Activated CD8-positive, alpha-beta memory T cell treated with anti-CD3 and anti-CD28 coated beads for 24 hours (primary cell): Measurements from ENCODE around the gene PGBD5.
A peak's percentile ranks its signal among the peaks of the same experiment; 100 is the strongest.
"Not testable (repeated sequence)": the region's sequence is repeated elsewhere in the genome, so short reads cannot be mapped to it uniquely, and the experiment has no call there.

Experiments
- DNase-seq: peaks from one replicate; pipeline ENCODE4 v3.0.0-alpha.2; 2020

The PGBD5 gene, protein sequence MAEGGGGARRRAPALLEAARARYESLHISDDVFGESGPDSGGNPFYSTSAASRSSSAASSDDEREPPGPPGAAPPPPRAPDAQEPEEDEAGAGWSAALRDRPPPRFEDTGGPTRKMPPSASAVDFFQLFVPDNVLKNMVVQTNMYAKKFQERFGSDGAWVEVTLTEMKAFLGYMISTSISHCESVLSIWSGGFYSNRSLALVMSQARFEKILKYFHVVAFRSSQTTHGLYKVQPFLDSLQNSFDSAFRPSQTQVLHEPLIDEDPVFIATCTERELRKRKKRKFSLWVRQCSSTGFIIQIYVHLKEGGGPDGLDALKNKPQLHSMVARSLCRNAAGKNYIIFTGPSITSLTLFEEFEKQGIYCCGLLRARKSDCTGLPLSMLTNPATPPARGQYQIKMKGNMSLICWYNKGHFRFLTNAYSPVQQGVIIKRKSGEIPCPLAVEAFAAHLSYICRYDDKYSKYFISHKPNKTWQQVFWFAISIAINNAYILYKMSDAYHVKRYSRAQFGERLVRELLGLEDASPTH

DNA sequence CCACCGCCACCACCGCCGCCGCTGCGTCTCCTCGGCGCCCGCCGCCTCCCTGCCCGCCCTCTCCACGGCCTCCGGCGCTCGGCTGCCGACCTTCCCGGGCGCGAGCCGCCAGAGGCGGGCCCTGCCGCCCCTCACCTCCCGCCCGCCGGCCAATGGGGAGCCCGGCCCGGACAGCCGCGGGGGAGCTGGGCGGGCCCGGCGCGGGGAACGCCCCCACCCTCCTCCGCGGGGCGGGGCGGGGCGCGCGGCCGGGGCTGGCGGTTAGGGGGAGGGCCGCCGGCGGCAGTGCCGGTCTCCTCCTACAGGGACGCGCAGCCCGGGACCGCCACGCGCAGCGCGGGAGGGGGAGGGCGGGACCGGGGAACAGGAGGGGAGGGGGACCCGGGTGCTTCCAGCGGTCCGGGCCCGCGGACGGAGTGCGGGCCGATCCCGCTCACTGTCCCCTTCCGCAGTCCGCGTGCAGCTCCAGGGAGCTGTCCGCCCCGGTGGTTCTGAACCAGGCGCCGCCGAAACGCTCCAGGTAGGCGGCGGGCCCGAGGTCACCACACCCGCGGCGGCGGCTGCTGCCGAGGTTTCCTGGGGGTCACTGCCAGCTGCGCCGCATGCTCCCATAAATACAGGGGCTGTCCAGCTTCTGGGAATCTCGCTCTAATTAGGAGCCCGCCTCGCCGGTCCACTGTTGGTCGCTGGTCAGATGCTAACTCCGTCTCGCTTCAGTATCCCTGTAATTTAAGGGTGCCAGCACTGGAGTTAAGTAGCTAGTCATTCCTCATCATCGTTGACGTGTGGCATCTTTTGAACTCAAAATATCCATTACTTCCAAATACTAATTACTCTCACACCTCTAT is at the start of gene PGBD5:
TSS of gene PGBD5 (minus strand) at position 87 of the 848 bp plus-strand sequence. CDS start 404 bp downstream, outside the sequence.
- DNase-seq = peak; percentile 83

DNA sequence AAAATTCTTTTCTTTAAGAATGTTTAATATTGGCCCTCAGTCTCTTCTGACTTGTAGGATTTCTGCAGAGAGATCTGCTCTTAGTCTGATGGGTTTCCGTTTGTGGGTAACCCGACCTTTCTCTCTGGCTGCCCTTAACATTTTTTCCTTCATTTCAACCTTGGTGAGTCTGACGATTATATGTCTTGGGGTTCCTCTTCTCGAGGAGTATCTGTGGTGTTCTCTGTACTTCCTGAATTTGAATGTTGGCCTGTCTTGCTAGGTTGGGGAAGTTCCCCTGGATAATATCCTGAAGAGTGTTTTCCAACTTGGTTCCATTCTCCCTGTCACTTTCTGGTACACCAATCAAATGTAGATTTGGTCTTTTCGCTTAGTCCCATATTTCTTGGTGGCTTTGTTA is 48.8 kb upstream of the PGBD5 start:
- not testable (repeated sequence) for DNase-seq

DNA sequence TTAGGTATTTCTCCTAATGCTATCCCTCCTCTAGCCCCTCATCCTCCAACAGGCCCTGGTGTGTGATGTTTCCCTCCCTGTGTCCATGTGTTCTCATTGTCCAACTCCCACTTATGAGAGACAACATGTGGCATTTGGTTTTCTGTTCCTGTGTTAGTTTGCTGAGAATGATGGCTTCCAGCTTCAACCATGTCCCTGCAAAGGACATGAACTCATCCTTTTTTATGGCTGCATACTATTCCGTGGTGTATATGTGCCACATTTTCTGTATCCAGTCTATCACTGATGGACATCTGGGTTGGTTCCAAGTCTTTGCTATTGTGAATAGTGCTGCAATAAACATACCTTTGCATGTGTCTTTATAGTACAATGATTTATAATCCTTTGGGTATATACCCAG is 44.6 kb upstream of the PGBD5 start:
- DNase-seq = not testable (repeated sequence)

DNA sequence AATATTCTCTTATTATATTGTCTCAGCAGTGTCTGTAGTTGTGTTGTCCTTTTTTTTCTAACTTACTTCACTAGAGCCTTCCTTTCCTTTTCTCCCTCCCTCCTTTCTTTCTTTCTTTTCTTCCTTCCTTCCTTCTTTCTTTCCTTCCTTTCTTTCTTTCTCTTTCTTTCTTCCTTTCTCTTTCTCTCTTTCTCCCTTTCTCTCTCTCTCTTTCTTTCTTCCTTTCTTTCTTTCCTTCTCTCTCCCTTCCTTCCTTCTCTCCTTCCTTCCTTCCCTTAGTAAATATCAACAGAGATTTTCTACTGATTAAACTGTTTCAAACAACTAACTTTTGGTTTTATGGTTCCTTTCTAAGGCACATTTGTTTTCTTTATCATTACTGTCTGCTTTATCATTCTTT is 43.1 kb upstream of the PGBD5 start:
- DNase-seq = no peak

DNA sequence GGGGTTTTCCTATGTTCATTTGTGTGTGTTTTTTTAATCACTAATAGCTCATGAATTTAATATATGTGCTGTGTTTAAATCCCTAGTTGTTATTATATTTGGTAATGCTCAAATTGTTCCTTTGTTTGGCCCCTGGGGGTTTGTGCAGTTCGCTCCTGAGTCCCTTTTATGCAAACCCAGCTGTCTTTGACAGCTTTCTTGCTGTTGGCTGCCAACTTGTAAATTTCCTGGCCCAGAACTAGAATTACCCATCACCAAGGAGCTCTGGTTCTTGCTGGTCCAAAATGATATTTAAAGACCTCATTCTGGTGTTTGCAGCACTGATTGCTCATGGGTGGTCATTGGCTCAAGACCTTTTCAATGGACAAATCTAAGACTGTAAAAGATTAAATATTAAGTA is 39.6 kb upstream of the PGBD5 start:
- no peak for DNase-seq

DNA sequence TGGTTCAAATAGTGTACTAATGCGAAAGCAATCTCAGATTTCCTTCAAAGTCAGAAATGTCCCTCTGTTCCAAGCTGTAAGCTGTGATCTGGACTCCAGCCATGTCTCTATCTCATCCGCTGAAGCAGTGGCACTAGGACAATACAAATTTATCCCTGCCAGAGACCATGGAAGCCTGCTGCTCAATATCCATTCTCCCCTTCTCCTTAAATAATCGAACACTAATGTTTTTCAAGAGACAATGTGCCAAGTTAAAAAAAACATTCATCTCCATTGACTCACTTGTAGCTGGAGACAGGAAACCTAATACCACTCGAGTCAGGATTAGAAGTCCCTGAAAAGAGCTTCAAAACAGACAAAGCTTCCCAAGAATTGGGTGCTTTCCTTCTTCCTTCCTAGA is 38.5 kb upstream of the PGBD5 start:
- no peak for DNase-seq

DNA sequence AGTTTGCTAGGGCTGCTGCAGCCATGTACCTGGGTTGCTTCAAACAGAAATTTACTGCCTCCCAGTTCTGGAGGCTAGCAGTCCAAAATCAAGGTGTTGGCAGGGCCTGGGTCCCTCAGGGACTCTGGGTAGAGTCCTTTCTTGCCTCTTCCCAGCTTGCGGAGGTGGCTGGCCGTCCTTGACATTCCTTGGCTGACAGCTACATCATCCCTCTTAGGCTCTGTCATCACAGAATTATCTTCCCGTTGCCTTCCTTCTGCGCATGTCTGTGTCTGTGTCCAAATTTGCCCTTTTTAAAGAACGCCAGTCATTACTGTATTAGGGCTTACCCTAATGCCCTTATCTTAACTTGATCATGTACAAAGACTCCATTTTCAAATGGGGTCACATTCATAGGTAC is 37.6 kb upstream of the PGBD5 start:
- DNase-seq = no peak

DNA sequence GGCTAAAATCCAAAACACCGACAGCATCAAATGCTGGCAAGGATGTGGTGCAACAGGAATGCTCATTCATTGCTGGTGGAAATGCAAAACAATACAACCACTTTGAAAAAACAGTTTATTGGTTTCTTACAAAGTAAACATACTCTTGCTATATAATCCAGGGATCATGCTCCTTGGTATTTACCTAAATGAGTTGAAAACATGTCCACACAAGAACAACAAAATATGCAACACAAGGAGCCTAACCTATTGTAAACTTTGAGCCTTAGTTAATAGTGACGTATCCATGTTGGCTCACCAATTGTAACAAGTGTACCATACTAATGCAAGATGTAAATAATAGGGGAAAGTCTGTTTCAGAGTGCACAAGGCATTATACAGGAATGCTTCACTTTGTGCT is 37.2 kb upstream of the PGBD5 start:
- DNase-seq = no peak

DNA sequence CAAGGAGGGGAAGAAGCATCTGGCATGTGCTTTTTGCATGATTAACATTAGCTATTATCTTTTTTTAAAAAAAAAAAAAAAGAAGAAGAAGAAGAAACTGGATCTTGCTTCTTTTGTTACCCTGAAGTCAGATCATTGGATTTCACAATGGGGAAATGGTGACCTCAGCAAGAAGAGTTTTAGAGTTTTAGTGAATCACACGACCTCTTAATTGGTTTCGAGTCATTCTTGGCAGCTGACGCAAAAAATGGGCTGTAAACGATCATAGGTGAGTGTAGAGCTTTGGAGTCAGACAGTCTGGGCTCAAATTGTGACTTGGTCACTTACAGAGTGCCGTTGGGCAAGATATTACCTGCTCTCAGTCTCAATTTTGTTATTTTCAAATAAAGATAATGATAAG is 33.3 kb upstream of the PGBD5 start:
- no peak for DNase-seq

DNA sequence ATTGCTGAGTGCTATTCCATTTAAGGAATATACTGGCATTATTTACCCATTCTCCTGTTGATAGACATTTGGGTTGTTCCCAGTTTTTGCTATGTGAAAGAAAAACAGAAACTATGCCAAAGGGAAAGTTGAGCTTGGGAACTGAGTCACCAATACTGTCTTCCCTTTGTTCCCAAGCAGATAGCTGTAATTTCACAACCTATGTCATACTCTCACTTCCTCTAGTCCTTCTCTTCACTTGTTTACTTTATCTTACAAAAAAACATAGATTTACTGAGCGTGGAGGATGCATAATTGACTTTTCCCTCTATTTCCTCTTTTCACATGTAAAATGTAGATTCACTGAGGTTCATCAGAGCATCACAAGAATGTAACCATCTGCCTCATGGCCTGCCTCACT is 32.4 kb upstream of the PGBD5 start:
- DNase-seq = no peak

DNA sequence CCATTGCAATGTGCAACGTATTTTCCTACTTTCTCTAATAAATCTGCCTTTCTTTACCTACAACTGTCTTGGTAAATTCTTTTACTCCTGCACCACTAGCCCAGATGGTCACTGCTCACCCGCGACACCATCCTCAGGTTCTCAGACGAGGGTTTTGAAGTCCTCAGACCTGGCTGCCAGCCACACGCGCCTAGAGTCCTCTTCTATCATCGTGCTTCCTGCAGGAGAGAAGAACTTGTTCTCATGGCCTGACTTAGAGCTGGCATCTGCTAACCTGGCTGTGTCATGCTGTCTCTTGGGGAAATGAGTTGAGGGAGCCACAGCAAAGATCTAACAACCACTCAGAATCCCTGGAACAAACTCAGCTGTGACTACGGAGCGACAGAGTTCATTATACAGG is 30.3 kb upstream of the PGBD5 start:
- no peak for DNase-seq

DNA sequence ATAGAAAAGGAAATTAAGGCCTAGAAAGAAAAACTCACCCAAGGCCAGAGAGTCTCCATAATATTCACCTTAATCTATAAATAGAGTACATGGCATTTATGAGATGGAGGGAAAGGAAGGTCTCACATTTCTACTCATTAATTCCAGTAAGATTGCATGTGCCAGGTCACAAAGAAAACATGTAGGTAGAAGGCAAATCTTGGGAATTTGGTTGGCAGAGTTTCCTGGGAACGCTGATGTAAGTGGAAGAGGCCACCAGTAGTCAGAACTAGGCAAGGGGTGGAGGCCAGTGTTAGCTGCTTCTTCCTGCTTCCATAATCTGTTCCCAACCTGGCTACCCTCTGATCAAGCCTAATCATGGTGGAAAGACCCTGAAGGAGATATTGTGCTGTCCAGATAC is 29.2 kb upstream of the PGBD5 start:
- no peak for DNase-seq

DNA sequence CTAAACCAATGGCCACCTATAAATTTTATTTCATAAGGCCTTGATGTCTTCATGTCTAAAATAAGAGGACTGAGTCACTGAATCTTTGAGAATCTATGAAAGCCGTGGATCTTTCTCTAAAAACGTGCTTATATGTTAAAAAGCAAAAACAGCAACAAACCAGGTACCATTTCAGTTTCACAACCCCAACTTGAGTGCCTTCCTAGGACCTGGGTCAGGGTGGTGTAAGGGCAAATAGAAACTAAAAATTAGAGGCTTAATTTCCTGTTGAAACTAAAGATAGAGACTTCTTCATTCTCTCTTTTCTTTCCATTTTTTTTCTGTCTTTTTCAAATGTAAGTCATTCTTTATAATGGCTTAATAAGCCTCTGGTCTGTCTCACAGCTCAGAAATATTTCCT is 27.2 kb upstream of the PGBD5 start:
- DNase-seq = no peak

DNA sequence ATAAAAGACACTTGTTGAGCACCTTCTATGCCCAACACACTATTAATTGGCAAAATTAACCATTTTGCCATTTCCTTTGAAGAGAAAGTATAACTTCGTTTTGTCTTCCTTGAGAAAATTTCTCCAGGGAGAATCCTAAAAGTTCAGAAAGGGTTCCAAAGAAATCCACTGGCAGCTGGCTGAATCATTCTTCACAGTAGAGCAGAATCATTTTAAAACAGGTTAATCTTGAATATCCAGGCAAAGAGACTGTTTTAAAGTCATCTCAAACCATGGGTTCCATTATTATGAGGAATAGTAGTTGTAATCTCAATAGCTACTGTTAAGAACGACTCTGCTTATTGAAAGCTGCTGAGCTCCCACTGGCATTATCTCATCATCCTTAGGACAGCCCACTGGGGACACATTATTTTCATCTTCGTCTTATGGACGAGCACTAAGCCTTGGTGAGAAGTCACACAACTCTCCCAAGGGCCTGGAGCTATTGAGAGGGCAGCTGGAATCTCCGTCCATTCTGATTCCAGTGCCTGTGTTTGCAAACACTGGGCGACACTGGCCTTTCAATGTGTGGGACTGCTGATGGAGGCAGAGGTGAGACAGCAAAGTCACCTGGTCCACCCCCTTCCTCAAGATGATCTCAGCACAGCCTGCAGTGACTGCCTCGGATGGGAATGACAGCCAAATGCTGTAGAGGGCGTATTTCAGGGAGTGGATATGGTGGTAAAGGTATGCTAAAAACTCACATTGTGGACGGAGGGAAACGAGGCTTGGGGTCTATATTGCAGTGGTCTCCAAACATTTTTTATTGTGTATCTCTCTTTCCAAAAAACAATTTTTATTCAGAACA is 15.3 kb upstream of the PGBD5 start:
- DNase-seq = no peak

DNA sequence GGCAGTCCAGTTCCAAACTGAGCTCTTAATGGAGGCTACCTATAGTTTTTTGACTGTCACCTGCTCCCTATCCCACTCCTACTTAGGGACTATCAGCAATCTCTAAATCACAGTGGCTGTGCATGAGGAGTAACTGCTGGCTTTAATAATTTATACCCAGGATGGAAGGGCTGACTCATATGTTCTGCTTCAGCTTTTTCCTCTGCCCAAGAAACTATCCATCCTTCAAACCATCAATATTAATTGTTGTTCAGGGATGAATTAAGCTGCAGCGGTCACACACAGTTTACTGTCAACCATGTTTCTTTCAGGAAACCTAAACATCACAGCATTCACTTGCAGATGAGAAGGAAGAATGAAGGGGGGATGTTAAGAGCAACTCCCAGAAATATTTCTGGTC is 9.0 kb upstream of the PGBD5 start:
- DNase-seq = no peak

DNA sequence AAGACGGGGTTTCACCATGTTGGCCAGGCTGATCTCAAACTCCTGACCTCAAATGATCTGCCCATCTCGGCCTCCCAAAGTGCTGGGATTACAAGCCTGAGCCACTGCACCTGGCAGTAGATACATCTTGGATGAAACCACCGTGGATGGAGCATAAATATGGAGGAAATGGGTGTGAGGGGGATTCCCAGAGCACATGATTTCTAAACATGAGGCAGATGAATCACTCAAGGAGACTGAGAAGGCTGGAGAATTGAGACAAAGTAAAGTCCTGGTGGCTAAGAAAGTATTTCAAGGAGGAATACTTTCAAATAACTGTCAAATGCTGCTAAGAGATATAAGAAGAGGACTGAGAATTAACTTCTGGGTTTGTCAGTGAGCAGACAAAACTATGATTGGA is 5.4 kb upstream of the PGBD5 start:
- DNase-seq = no peak

DNA sequence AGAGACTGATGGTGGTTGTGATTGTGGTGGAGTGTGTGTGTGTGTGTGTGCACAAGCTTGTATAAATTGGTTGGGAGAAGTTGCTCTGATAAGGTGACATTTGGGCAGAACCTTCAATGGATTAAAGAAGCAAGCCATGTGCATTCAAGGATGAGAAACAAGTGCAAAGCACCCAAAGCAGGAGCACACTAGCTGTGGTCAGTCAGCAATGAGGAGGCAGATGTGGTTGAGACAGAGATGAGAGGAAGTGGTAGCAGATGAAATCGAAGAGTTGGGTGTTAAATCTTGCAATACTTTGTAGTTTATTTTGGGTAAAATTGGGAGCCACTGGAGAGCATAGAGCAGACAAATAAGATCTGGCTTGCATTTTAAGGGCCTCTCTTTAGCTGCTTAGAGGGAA is 4.4 kb upstream of the PGBD5 start:
- DNase-seq = no peak

DNA sequence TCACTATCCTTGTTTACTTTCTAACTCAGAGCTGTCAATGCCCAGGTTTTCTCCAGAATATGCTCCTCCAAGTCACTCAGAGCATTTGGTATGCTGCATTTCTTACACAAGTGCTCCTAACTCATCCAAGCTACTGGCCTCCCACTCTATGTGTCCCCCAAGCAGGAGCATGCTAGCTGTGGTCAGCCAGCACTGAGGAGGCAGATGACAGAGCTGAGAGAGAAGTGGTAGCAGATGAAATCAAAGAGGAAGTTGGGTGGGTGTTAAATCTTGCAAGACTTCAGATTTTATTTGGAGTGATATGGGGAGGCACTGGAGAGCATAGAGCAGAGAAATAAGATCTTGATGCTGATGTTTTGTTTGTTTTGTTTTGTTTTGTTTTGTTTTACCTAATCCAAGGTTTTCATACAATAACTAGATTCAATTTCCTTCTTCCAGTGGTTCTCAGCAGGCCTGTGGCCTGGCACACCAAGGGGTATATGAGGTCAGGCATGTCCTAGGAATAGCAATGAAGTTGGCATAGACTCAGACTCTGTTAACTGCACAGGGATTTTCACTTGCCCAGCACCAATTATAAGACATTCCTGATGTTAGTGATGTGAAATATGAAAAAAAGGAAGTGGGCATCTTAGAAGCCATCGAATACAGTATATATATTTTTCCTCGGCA is 3.1 kb upstream of the PGBD5 start:
- DNase-seq = no peak

DNA sequence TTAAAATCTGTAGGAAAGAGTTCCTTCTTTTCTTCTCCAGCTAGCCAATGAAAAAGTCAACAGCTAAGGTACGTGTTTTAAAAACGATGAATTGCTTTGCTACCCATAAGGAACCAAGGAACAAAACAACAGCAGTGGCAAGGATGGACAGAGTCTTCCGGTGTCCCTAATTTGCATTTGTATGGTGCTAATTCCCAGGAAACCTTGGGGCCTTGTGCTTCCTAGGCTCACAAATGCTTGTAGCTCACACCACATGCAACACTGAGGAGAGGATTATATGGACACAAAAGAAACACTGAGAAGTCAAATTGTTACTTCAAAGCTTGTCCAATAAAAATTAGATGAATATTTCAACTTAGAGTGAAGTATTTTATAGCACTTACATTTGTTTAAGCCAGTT is 1.8 kb upstream of the PGBD5 start:
- DNase-seq = no peak

DNA sequence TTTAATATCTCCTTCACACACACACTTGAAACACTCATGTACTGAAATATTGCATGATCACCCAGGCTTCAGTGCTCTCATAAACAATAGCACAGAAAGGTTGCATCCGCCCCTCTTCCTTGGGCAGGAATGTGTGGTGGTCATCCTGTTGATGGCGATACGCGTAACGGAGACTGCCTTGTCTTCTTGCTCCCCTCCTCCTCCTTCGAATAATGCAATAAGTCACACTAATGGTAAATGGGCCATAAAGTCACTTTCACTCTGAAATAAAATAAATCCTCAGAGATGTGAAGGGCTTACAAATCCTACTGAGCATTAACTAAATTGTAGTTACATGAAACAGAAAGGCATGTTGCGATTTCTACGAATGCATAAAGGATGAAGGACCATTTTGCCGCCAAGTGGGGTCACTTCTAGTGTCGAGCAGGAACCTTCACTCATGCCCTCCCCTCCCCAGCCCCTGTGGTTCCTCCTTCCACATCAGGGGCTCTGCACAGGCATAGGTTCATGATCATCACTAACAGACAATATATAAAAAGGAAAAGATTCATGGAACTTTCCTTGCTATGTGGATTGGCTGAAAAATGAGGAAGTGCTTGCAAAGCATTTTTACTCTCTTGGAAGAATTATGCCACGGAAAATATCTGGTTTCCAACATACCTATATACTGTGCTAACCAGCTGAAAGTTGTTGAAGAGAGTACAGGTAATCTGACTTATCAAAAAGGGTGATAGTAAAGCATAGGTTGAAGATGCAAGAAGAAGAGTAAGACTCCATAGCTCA is 1.2 kb upstream of the PGBD5 start:
- DNase-seq = no peak

DNA sequence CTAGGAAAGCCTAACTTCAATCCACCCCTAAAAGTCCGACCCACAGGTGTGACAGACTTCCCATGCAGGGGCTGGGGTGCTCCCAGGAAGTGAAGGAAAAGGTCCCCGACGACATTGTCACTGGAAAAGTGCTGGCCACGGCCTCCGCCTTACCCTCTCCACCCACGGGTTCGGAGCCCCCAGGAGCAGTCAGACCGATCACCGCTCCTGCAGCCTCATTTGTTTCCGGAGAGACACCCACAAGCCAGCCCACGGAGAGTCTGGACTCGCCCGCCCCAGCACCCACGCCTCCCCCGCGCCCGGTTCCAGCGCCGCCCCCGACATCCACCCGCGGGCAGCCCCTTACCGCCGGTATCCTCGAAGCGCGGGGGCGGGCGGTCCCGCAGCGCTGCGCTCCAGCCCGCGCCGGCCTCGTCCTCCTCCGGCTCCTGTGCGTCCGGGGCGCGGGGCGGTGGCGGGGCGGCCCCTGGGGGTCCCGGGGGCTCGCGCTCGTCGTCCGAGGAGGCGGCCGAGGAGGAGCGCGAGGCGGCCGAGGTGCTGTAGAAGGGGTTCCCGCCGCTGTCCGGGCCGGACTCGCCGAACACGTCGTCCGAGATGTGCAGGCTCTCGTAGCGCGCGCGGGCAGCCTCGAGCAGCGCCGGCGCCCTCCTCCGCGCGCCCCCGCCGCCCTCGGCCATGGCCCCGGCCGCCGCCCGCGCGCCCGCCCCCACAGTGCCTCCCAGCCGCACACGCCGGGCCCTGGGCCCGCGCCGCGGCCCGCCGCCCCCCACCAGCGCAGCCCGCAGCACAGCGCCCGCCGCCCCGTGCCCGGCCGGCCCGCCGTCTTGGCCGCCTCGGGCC is 660 bp downstream of the PGBD5 start:
- DNase-seq = no peak
